Right atrium auricular region (tissue), 2 donors: Measurements from ENCODE around the gene NEK10. TPM values are rescaled to one million over a fixed set of nuclear protein-coding genes. Genes with fewer than 3 reads are reported as not detected.

Source experiments
- DNase-seq: peaks from one replicate; pipeline ENCODE4 v3.0.0-alpha.2; 2019; ENCODE audit warnings: low spot score
- H3K27ac ChIP-seq, 2 donors: fragments of 200-600 bp; sonication (generic); 1 replicate in 1 of 2; 2 replicates in 1 of 2; pipeline ENCODE4 v1.5.1; 2016 to 2019
- H3K27me3 ChIP-seq, 2 donors: fragments of 200-600 bp; sonication (generic); one replicate each; pipeline versions ENCODE4 v1.5.1 to v1.6.0; 2017 to 2019
- H3K36me3 ChIP-seq: fragments of 200-600 bp; sonication (generic); one replicate; pipeline ENCODE4 v1.5.1; 2016
- H3K4me1 ChIP-seq, 2 donors: fragments of 200-600 bp; sonication (generic); one replicate each; pipeline versions ENCODE4 v1.5.1 to v1.6.0; 2017 to 2019
- H3K4me3 ChIP-seq, 2 donors: fragments of 200-600 bp; sonication (generic); 1 replicate in 1 of 2; 2 replicates in 1 of 2; pipeline ENCODE4 v1.5.1; 2017 to 2019; ENCODE audit warnings: mild to moderate bottlenecking in 1 of 2, moderate library complexity in 1 of 2
- H3K9me3 ChIP-seq, 2 donors: fragments of 200-600 bp; sonication (generic); one replicate each; pipeline ENCODE4 v1.5.1; 2019
- total RNA-seq, 2 donors: library from RNA; depleted of rRNA; stranded (reverse); fragments of >200 nt; gene quantifications; one replicate each; pipeline ENCODE4 v1.1.0, GENCODE V29; 2016
- TF ChIP-seq, protein P1 (sequence below), 2 donors: fragments of 200-600 bp; sonication (generic); IDR thresholded peaks; one replicate each; pipeline ENCODE4 v1.5.1; 2019; ENCODE audit warnings: antibody characterized with exemption in 2 of 2

Gene NEK10
- total RNA-seq, 2 donors from 2014 or later = 10.3 to 18.3 TPM

DNA sequence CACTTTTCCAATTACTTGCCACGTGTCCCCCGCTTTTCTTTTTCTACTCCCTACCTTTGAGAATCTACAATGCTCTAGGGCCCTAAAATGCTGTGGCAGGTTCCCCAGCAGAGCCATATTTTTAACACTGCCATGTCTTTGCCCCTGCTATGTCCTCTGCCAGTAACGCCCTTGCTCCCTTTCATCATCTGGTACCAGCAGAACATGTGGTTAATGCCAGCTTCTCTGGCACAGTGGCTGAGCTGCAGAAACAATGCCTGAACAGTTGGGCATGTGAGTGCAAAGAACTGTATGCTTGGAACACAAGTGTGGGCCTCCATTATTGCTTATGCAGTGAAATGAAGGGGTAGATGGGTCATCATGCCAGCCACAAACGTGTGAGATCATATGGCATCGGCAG is 287.6 kb downstream of the NEK10 start:
- DNase-seq = no peak
- Histone ChIP-seq H3K27me3 (no peaks in the 10 kb centered on the region), H3K36me3 (no peaks in the 10 kb centered on the region), H3K27ac (no peak overlapping the region), H3K4me3 (no peak overlapping the region), H3K9me3 (no peaks in the 10 kb centered on the region), H3K4me1 (no peaks in the 10 kb centered on the region)
- TF ChIP-seq, protein P1, sequence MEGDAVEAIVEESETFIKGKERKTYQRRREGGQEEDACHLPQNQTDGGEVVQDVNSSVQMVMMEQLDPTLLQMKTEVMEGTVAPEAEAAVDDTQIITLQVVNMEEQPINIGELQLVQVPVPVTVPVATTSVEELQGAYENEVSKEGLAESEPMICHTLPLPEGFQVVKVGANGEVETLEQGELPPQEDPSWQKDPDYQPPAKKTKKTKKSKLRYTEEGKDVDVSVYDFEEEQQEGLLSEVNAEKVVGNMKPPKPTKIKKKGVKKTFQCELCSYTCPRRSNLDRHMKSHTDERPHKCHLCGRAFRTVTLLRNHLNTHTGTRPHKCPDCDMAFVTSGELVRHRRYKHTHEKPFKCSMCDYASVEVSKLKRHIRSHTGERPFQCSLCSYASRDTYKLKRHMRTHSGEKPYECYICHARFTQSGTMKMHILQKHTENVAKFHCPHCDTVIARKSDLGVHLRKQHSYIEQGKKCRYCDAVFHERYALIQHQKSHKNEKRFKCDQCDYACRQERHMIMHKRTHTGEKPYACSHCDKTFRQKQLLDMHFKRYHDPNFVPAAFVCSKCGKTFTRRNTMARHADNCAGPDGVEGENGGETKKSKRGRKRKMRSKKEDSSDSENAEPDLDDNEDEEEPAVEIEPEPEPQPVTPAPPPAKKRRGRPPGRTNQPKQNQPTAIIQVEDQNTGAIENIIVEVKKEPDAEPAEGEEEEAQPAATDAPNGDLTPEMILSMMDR (IDR thresholded peaks at IDR 0.05) = no peak

- DNase-seq = no peak
- TF ChIP-seq, protein P1 (IDR thresholded peaks at IDR 0.05) = no peak
- no peaks in the 10 kb centered on the region for H3K27me3 ChIP-seq
Measured at GRCh38 chr3:27080258-27080525, 289.0 kb downstream of the NEK10 start.

GRCh38 chr3:27079427-27080257 is 289.5 kb downstream of the NEK10 start:
- H3K4me3 ChIP-seq = no peak overlapping the region
- no peak for DNase-seq
- TF ChIP-seq, protein P1 (IDR thresholded peaks at IDR 0.05) = no peak
- no peak overlapping the region for H3K27ac ChIP-seq
- H3K4me1 ChIP-seq = no peaks in the 10 kb centered on the region
- H3K36me3 ChIP-seq = no peaks in the 10 kb centered on the region
- no peaks in the 10 kb centered on the region for H3K27me3 ChIP-seq
- H3K9me3 ChIP-seq = no peaks in the 10 kb centered on the region

More at GRCh38 chr3:27080258-27080525, 289.0 kb downstream of the NEK10 start:
- Histone ChIP-seq H3K4me1 (no peaks in the 10 kb centered on the region), H3K4me3 (no peak overlapping the region), H3K27ac (no peak overlapping the region), H3K9me3 (no peaks in the 10 kb centered on the region), H3K36me3 (no peaks in the 10 kb centered on the region)

DNA sequence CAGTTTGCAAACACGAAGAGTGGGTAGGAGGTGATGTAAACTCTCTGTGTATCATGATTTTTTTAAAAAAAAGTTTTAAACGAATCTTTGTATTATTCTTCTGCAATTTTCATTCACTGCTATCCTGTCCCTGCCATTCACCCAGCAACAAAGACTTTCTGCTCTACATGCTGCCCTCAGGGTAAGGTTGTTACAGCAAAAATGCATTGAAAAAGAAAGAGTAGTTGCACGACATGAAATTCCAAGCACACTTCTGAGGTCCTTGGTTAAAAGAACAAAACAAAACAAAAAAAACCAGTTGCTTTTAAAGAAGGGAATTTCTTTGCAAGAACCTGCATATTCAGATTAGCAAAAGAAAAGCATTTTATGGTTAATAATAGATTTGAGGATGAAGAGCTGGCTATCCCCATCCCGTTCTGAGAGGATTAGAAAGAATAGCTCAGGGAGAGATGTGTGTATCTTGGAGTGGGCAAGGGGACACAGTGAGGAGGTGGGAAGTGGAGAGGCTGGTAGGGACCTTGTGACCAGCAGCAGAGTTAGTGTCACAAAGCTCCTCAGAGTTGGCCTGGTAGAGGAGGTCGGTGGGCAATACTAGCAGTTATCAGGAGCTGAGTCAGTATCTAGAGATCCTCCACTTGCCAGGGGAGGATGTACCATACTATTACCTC is 290.8 kb downstream of the NEK10 start:
- no peak for DNase-seq
- H3K36me3 ChIP-seq = no peaks in the 10 kb centered on the region
- no peak overlapping the region for H3K27ac ChIP-seq
- H3K9me3 ChIP-seq = no peaks in the 10 kb centered on the region
- no peak overlapping the region for H3K4me3 ChIP-seq
- TF ChIP-seq, protein P1 (IDR thresholded peaks at IDR 0.05) = no peak
- H3K27me3 ChIP-seq = no peaks in the 10 kb centered on the region
- peaks cover 0 to 4% of the 10 kb centered on the region in 2 donors for H3K4me1 ChIP-seq

- Histone ChIP-seq H3K27me3 (no peaks in the 10 kb centered on the region), H3K36me3 (no peaks in the 10 kb centered on the region), H3K4me3 (no peak overlapping the region), H3K4me1 (peaks cover 0 to 4% of the 10 kb centered on the region in 2 donors), H3K27ac (no peak overlapping the region), H3K9me3 (no peaks in the 10 kb centered on the region)
- no peak for DNase-seq
- TF ChIP-seq, protein P1 (IDR thresholded peaks at IDR 0.05) = no peak
Measured at GRCh38 chr3:27076815-27077630, 292.2 kb downstream of the NEK10 start.
